Raji (cell line): ENCODE results near the gene IGFBP6.

Experiments
- POLR2A ChIP-seq: IDR thresholded peaks from 2 replicates; pipeline ENCODE4 v1.6.1; 2011; ENCODE audit warnings: low read depth, low read length, control low read depth; ENCODE audit not compliant: insufficient read depth

The IGFBP6 gene

GRCh38 chr12:53055471-53056266 is 41.8 kb upstream of the IGFBP6 start:
- no peak for TF ChIP-seq POLR2A

- TF ChIP-seq POLR2A: no peak
These were observed 41.2 kb upstream of the IGFBP6 start for GRCh38 chr12:53056296-53056695.

GRCh38 chr12:53056901-53057300 is 40.6 kb upstream of the IGFBP6 start:
- TF ChIP-seq POLR2A: no peak

DNA sequence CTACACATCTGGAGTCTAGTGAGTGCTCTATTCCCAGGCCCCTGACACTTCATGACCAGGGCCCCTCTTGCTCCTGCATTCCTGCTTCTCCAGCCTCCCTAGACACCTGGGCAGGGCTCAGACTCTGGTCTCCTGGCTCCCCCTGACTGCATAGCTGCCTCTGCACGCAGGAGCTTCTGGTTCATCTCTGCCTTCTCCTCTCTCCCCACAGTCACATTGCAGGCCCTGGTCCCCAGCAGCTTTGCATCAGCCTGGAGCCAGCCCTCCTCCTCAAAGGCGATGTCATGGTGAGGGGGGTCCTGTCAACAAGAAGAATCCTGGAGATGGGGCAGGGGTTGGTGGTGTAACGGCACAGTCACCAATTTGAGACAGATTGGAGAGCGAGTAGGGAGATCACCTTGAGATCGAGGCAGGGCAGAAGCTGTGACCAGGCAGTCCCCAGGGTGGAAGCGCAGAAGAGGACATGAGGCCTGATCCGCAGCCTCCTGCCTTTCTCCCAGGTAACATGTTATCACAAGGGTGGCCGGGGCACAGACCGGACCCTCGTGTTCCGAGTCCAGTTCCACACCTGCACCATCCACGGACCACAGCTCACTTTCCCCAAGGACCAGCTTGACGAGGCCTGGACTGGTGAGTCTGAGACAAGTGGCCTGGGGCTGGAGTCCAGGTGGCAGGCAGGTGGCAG is 39.5 kb upstream of the IGFBP6 start:
- no peak for TF ChIP-seq POLR2A

DNA sequence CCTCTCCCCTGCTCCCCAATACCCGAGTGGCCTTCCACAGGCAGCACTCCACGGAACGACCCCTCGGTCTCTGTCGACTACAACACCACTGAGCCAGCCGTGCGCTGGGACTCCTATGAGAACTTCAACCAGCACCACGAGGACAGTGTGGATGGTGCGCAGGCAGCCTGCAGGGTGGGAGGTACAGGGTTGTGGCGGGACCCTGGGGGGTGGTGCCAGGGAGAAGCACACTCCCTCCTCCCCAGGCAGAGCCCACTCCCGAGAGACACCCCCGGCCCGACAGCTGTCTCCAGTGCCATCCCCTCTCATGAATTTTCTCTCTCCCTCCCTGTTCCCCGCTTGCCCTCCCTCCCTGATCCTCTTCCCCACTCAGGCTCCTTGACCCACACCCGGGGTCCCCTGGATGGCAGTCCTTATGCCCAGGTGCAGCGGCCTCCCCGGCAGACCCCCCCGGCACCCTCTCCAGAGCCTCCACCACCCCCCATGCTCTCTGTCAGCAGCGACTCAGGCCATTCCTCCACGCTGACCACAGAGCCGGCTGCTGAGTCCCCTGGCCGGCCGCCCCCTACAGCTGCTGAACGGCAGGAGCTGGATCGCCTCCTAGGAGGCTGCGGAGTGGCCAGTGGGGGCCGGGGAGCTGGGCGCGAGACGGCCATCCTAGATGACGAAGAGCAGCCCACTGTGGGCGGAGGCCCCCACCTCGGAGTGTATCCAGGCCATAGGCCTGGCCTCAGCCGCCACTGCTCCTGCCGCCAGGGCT is 38.6 kb upstream of the IGFBP6 start:
- TF ChIP-seq POLR2A: no peak

GRCh38 chr12:53059434-53060063 is 37.9 kb upstream of the IGFBP6 start:
- no peak for TF ChIP-seq POLR2A

DNA sequence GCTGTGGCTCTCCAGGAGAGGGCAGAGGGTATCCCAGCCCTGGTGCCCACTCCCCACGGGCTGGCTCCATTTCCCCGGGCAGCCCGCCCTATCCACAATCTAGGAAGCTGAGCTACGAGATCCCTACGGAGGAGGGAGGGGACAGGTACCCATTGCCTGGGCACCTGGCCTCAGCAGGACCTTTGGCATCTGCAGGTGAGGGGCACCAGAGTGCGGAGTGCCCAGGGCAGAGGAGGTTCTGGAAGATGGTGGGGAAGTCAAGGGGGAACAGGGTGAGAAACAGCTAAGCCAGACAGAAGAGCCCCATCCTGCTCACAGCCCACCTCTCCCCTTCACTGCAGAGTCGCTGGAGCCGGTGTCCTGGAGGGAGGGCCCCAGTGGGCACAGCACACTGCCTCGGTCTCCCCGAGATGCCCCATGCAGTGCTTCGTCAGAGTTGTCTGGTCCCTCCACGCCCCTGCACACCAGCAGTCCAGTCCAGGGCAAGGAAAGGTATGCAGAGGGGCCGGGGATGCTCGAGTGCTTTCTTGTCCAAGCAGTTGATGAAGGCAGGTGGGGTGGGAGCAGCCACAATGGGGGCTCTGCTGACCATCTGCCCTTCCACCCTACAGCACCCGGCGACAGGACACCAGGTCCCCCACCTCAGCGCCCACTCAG is 37.3 kb upstream of the IGFBP6 start:
- no peak for TF ChIP-seq POLR2A

DNA sequence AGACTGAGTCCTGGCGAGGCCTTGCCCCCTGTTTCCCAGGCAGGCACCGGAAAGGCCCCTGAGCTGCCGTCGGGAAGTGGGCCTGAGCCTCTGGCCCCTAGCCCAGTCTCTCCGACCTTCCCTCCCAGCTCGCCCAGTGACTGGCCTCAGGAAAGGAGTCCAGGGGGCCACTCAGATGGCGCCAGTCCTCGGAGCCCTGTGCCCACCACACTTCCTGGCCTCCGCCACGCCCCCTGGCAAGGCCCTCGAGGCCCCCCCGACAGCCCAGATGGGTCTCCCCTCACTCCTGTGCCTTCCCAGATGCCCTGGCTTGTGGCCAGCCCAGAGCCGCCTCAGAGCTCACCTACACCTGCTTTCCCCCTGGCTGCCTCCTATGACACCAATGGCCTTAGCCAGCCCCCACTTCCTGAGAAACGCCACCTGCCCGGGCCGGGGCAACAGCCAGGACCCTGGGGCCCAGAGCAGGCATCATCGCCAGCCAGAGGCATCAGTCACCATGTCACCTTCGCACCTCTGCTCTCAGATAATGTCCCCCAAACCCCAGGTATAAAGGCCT is 36.7 kb upstream of the IGFBP6 start:
- no peak for TF ChIP-seq POLR2A

DNA sequence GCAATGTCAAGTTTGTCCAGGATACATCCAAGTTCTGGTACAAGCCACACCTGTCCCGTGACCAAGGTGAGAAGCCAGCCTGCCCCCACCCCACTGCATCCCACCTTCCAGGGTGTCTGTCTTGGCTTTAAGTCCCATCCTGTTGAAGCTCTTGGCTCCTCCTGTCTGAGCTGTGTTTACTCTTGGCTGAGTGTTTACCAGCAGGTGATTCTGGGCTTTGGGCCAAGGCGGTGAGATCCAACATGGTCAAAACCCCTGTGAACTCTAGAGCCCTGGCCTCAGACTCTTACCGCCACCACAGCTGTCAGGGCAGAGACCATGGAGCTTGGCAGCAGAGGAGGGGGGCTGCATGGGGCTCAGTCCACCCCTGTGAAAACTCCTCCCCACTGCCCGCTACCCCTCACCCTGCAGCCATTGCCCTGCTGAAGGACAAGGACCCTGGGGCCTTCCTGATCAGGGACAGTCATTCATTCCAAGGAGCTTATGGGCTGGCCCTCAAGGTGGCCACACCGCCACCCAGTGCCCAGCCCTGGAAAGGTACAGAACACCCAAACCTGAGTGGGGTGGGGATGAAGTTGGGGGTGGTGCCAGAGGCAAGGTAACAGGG is 36.0 kb upstream of the IGFBP6 start:
- no peak for TF ChIP-seq POLR2A

DNA sequence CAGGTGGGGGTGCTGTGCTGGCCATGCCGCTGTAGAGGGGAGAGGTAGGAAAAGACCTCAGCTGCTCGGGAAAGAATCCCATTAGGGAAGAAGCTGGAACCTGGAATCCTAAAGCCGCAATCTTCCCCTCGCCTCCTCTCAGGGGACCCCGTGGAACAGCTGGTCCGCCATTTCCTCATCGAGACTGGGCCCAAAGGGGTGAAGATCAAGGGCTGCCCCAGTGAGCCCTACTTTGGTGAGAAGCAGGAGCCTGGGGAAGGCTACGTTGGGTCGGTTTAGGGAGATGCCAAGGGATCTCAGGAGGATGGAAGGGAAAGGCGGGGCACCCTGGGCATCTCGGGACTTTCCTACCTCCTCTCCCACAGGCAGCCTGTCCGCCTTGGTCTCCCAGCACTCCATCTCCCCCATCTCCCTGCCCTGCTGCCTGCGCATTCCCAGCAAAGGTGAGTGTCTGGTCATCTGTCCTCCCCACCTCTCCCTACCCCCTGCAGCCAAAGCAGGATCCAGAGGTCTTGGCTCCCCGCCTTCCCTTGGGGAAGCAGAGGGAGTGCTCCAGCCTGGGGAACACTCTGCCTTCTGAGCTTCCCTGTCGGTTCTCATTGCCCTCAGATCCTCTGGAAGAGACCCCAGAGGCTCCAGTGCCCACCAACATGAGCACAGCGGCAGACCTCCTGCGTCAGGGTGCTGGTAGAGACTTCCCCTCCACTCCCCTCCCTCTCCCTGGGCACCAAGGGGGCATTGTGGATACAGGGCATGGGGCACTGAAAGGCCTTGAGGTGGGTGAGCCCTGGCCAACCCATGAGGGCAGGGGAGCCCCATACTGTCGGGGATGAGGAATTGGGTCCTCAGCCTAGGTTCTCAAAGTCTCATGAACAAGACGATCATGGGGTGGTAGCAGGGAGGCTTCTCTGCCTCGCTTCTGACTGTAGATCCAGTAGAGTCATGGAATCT is 35.2 kb upstream of the IGFBP6 start:
- no peak for TF ChIP-seq POLR2A

- no peak for TF ChIP-seq POLR2A
These were observed 34.3 kb upstream of the IGFBP6 start for GRCh38 chr12:53062977-53063707.
